ENCODE measurements around the gene MGAT5. TPM values are rescaled to one million over a fixed set of nuclear protein-coding genes. Genes with fewer than 3 reads are reported as not detected.

Gene MGAT5
- total RNA-seq, 4 donors from 2014 or later: 32.4 to 65.9 (median 46.6) TPM

GRCh38 chr2:134433979-134434378 lies 180.1 kb downstream of the MGAT5 start:
- Histone ChIP-seq H3K27ac (no peak overlapping the region), H3K9me3 (no peaks in the 10 kb centered on the region), H3K36me3 (peaks cover 0 to 82% of the 10 kb centered on the region in 2 donors), H3K4me3 (no peak overlapping the region), H3K27me3 (no peaks in the 10 kb centered on the region), H3K4me1 (no peaks in the 10 kb centered on the region)
- TF ChIP-seq EP300 (IDR thresholded peaks at IDR 0.05) (no peak), CTCF (IDR thresholded peaks at IDR 0.05) (no peak), POLR2A (IDR thresholded peaks at IDR 0.05) (no peak), POLR2AphosphoS5 (IDR thresholded peaks at IDR 0.05) (no peak)
- no peak for ATAC-seq
- 93 to 100% methylated on average over 3 to 6 of the region's 6 CpGs for WGBS, 2 donors (ENCODE audit: low coverage in 1 of 2)

- no peak for TF ChIP-seq POLR2AphosphoS5 (IDR thresholded peaks at IDR 0.05)
- TF ChIP-seq POLR2A (IDR thresholded peaks at IDR 0.05): no peak
- TF ChIP-seq CTCF (IDR thresholded peaks at IDR 0.05): no peak
- no peak for TF ChIP-seq EP300 (IDR thresholded peaks at IDR 0.05)
- no peak for ATAC-seq
- no peaks in the 10 kb centered on the region for H3K9me3 ChIP-seq
- H3K4me1 ChIP-seq: no peaks in the 10 kb centered on the region
- peaks cover 0 to 68% of the 10 kb centered on the region in 2 donors for H3K36me3 ChIP-seq
- H3K4me3 ChIP-seq: no peak overlapping the region
- WGBS, 2 donors (ENCODE audit: low coverage in 1 of 2): 80 to 92% methylated on average over 2 to 4 of the region's 4 CpGs
- H3K27ac ChIP-seq: no peak overlapping the region
- no peaks in the 10 kb centered on the region for H3K27me3 ChIP-seq
Observed at GRCh38 chr2:134435505-134435904, 181.6 kb downstream of the MGAT5 start.

- TF ChIP-seq POLR2AphosphoS5 (IDR thresholded peaks at IDR 0.05): no peak
- no peak for TF ChIP-seq CTCF (IDR thresholded peaks at IDR 0.05)
- TF ChIP-seq POLR2A (IDR thresholded peaks at IDR 0.05): no peak
- TF ChIP-seq EP300 (IDR thresholded peaks at IDR 0.05): no peak
- H3K4me1 ChIP-seq: no peaks in the 10 kb centered on the region
- H3K4me3 ChIP-seq: no peak overlapping the region
- H3K27ac ChIP-seq: no peak overlapping the region
- H3K27me3 ChIP-seq: no peaks in the 10 kb centered on the region
- no peak for ATAC-seq
- H3K36me3 ChIP-seq: peaks cover 0 to 65% of the 10 kb centered on the region in 2 donors
- no peaks in the 10 kb centered on the region for H3K9me3 ChIP-seq
Observed at GRCh38 chr2:134435936-134436335, 182.1 kb downstream of the MGAT5 start.

- 100% methylated on average over 2 of the region's 7 CpGs; no CpG with 5 or more reads in 1 of the 2 donors for WGBS, 2 donors (ENCODE audit: low coverage in 1 of 2)
- Histone ChIP-seq H3K4me1 (no peaks in the 10 kb centered on the region), H3K27me3 (no peaks in the 10 kb centered on the region), H3K36me3 (peaks cover 0 to 65% of the 10 kb centered on the region in 2 donors), H3K27ac (no peak overlapping the region), H3K4me3 (no peak overlapping the region), H3K9me3 (no peaks in the 10 kb centered on the region)
- no peak for ATAC-seq
- TF ChIP-seq EP300 (IDR thresholded peaks at IDR 0.05) (no peak), POLR2A (IDR thresholded peaks at IDR 0.05) (no peak), POLR2AphosphoS5 (IDR thresholded peaks at IDR 0.05) (no peak), CTCF (IDR thresholded peaks at IDR 0.05) (no peak)
Observed at GRCh38 chr2:134436706-134437105, 182.8 kb downstream of the MGAT5 start.

- Histone ChIP-seq H3K4me3 (no peak overlapping the region), H3K4me1 (no peaks in the 10 kb centered on the region), H3K36me3 (peaks cover 0 to 57% of the 10 kb centered on the region in 2 donors), H3K9me3 (no peaks in the 10 kb centered on the region), H3K27me3 (no peaks in the 10 kb centered on the region), H3K27ac (no peak overlapping the region)
- ATAC-seq: no peak
- TF ChIP-seq EP300 (IDR thresholded peaks at IDR 0.05) (no peak), CTCF (IDR thresholded peaks at IDR 0.05) (no peak), POLR2AphosphoS5 (IDR thresholded peaks at IDR 0.05) (no peak), POLR2A (IDR thresholded peaks at IDR 0.05) (no peak)
- 40 to 92% methylated on average over 1 to 2 of the region's 3 CpGs for WGBS, 2 donors (ENCODE audit: low coverage in 1 of 2)
Observed at GRCh38 chr2:134438371-134438770, 184.5 kb downstream of the MGAT5 start.
